Measurements from ENCODE around the gene ZNF486.

- TF ChIP-seq POLR2A (IDR thresholded peaks at IDR 0.05) (no peak), CTCF (IDR thresholded peaks at IDR 0.05) (no peak), POLR2AphosphoS5 (IDR thresholded peaks at IDR 0.05) (no peak), EP300 (IDR thresholded peaks at IDR 0.05) (no peak)
These were observed 76.6 kb downstream of the ZNF486 start for GRCh38 chr19:20243629-20244028.
